ENCODE data around the gene ASAP2. TPM values are rescaled to one million over a fixed set of nuclear protein-coding genes. Genes with fewer than 3 reads are reported as not detected.
"Not testable (repeated sequence)": the region's sequence is repeated elsewhere in the genome, so short reads cannot be mapped to it uniquely, and the experiment has no call there.

ASAP2 gene
- total RNA-seq, 2 experiments from 2014 or later, result 0.08 to 0.23 TPM

GRCh38 chr2:9207641-9208311 is 1.2 kb downstream of the ASAP2 start:
- ChIA-PET CTCF (interaction anchor here (0.6 to 1.6 kb wide), 2 partner anchors 161 to 164 kb away, joined by 3 to 5 read pairs; no protein-coding TSS in a partner anchor), POLR2A (no interaction called here)

DNA sequence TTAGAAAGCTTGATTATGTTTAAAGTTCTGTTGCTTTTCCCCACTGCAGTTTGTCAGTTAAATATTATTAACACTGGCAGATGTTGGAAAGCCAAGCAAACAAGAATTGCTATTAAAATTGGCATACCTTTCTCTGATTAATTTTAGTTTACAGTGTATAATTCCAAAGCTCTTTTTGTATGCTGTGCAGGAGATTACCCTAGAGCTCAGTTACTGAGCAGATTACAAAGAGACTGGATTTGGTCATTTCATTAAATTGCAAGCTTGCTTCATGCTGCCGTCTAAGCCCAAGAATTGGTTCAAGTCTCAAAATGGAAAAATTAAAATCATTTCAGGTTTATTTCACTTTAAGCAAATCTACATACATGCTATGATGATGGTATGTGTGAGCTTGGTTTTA is 2.3 kb downstream of the ASAP2 start:
- POLR2A ChIA-PET, result no interaction called here
- CTCF ChIA-PET, result interaction anchor here (0.6 kb wide), 1 partner anchor 1524 kb away, joined by 3 read pairs; no protein-coding TSS in a partner anchor

DNA sequence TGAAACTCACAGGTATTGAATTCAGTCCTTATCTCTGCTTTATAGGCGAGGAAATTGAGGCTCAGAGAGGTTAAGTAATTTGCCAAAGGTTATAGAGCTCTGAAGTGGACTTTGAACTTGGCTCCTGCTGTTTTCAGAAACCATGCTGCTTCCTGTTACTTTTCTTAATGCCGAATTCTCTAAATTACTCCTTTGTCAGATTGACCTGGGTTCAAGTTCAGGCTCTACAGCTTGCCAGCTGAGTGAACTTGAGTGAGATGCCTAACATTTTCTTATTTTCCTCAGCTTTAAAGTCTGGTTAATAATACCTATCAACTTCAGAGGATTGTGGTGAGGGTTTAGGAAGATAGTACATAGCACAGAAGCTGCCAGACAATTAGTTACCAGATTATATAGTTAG is 3.4 kb downstream of the ASAP2 start:
- CTCF ChIA-PET, result no interaction called here
- POLR2A ChIA-PET, result no interaction called here

DNA sequence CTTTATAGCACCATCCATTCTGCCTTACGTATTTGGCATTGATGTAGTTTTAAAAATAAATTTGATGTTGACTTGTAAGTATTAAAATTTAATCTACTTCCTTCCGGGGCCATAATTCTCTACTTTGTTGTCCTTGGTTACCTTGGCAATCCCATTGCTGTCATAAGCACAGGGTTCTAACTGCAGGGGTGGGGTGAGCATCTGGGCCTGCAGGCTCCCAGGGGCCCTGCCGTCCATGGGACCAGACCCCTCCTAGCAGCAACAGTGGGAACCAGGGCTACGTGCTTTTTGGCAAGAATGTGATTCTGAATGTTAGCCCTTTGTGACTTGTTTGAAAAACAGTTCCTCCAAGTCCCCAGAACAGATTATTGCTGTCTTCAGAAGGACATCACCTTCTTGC is 4.9 kb downstream of the ASAP2 start:
- ChIA-PET POLR2A (no interaction called here), CTCF (no interaction called here)

DNA sequence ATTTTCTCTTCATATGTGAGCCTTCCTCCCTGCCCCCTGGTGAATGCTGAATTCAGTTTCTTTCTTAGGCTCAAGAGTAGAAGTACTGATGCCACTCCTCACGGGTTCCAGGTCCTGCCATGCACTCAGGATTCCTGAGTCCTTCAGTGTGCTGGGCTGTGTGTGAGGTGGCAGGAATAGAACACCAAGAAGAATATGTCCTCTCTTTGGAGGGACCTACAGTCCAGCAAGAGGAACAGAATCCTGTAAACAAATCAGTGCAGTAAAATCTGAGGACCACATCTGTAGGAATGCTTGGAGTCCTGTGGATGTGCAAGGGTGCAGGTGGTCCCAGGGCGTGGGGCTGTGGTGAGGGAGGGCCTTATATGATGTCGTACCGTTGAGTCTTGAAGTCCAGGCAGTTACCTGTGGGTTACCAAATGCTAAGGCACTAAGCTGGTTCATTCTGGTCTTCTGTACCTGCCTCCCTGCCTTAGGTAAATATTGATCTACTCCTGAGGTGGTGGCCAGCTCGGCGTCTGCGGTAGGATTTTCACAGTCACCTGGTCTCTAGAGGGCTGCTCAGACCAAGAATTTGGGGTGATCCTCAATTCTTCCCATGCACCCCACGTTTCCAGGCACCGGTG is 5.5 kb downstream of the ASAP2 start:
- ChIA-PET POLR2A (no interaction called here), CTCF (no interaction called here)

DNA sequence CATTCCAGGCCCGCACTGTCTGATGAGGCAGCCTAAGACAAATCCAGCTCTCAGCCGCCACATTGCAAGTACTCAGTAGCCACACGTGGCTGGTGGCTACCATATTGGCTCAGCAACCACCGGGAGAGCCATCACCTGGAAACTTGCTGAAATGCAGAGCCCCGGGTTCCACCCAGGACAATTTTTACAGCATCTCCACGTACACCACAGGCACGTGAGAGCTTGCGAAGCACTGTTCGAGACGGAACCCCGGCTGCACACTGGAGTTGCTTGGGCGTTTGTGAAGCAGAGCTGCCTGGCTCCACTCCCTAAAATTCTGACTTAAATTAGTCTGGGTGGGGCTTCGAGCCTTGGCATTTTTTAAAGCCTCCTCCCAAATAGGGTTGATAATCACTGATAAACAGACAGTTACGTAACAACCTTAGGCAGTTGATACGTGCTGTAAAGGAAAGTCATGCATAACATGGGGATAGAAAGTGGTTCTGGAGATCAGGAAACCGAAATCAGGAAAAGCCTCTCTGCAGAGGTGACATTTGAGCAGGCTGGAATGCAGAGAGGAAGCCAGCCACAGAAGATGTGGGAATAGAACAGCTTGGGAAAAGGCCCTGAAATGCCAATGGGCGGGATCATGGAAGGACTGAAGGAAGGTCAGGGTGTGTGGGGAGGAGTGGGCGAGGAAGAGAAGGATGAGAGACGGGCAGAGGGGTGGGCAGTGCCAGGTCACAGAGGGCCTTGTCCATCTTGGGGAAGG is 6.2 kb downstream of the ASAP2 start:
- CTCF ChIA-PET, result no interaction called here

DNA sequence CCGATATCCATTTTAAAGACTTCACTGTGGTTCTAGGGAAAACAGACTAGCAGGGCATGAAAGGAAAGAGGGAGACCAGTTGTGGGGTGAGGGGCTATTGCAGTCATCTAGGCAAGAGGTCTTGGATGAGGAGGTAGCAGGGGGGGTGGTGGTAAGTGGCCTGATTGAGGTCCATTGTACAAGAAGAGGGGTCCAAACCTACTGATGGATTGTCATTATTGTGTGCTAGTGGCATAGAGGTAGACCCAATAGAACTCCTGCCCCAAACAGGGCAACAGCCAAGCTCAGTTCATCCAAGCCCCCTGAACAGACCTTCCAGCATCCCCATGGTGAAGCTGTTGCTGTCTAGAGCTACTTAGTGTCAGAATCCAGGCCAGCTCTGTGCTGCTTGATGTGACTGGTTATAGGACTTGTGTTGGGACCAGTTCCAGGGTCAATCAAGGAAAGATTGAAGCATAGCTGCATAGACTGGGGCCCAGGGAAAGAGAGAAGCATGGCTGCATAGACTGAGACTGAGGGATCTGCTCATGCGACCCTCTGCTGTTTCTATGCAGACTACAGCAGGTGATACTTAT is 7.0 kb downstream of the ASAP2 start:
- CTCF ChIA-PET, result no interaction called here
- POLR2A ChIA-PET, result no interaction called here

More for the DNA sequence above, 6.2 kb downstream of the ASAP2 start:
- POLR2A ChIA-PET, result no interaction called here

DNA sequence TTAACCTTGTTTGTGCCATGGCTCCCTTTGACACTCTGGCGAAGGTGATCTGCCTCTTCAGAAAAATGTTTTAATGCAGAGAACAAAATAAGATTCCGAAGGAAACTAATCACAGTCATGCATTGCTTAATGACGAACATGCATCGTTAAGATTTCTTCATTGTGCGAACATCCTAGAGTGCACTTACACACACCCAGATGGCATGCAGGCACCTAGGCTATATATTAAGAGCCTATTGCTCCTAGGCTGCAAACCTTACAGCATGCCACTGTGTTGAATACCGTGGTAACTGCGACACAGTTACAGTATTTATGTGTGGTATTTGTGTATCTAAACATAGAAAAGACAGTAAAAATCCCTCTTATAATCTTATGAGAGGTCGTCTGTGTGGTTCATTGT is 8.3 kb downstream of the ASAP2 start:
- CTCF ChIA-PET, result no interaction called here

GRCh38 chr2:9215680-9216079 is 9.1 kb downstream of the ASAP2 start:
- ChIA-PET CTCF (no interaction called here), POLR2A (no interaction called here)

More for the DNA sequence above, 8.3 kb downstream of the ASAP2 start:
- POLR2A ChIA-PET, result no interaction called here

GRCh38 chr2:9216143-9216542 is 9.5 kb downstream of the ASAP2 start:
- POLR2A ChIA-PET, CTCF ChIA-PET: not testable (repeated sequence)

DNA sequence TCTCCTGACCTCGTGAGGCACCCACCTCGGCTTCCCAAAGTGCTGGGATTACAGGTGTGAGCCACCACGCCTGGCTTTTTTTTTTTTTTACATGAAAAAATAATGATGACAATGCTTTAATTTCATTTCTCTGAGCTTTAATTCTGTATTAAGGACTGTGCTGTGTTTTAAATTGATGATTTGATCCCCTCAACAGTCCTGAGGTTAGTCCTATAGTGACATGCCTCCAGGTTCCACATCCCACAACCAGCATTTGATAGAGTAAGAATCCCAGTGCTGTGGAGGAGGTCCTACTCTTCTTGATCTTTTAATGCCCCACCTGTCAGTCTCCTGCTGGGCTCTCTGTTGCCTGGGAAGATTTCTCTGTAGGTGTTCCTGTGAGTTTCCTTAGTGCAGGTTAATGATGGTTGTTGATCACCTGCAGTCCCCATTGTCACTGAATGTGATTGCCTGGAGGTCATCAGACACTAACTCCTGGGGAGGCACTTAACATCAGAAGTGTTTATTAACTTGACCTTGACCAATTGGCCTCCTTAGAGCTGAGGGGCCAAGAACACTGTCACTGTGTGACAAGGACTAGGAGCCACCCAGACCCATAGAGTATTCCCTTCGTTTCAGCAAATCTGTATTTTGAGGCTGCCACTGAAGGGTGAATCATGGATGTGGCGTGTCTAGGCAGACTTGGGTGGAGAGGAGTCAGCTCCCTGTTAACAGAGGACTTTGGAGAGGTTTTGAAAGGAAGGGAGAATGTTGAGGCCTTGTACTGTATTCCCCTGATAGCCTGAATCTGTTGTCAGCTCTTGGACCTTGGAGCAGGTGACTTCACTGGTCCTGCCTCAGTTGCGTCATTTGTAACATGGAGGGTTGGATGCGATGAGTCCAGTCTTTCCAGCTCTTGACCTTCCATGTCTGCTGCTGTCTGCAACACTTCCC is 11.5 kb downstream of the ASAP2 start:
- POLR2A ChIA-PET, result no interaction called here
- CTCF ChIA-PET, result no interaction called here

DNA sequence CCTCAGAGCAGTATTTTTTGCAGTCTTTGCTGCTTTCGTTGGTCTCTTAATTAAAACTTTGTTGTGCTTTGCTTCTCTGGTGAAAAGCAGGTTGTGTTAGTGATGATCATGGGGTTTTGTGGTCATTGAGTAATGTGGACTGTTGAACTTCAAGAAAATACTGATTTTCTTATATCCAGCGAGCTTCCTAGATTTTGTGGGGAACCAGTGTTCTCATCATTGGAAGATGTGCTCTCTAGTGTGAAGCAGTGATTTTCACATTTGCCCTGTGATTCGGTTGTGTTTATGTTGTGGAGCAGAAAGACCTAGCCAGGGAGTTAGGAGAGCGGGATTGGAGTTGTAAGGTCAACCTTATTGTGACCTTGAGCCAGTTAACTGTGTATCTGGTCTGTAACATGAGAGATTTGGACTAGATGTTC is 12.4 kb downstream of the ASAP2 start:
- ChIA-PET CTCF (no interaction called here), POLR2A (no interaction called here)

DNA sequence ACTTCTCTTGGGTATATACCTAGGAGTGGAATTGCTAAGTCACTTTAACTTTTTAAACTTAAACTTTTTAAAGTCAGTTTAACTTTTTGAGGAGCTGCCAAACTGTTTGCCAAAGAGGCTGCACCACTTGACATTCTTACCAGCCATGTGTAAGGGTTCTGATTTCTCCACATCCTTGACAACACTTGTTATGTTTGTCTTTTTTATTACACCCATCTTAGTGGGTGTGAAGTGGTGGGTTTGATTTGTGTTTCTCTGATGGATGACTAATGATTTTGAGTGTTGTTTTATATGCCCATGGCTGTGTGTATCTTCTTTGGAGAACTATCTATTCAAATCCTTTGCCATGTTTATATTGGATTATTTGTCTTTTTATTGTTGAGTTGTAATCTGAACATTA is 13.6 kb downstream of the ASAP2 start:
- ChIA-PET CTCF (no interaction called here), POLR2A (no interaction called here)

DNA sequence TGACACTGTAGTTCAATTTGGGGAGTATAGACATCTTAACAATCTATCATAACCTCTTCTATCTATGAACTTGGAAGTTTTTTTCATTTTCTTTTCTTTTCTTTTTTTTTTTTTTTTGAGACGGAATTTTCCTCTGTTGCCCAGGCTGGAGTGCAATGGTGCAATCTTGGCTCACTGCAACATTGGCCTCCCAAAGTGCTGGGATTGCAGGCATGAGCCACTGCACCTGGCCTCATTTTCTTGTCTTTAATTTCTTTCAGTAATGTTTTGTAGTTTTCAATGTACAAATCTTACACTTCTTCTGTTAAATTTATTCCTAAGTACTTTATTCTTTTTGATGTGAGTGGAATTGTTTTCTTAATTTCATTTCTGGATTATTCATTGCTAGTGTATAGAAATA is 14.6 kb downstream of the ASAP2 start:
- CTCF ChIA-PET, result no interaction called here
- POLR2A ChIA-PET, result no interaction called here

- CTCF ChIA-PET, result no interaction called here
- POLR2A ChIA-PET, result no interaction called here
These were observed 15.8 kb downstream of the ASAP2 start for GRCh38 chr2:9222239-9222892.

DNA sequence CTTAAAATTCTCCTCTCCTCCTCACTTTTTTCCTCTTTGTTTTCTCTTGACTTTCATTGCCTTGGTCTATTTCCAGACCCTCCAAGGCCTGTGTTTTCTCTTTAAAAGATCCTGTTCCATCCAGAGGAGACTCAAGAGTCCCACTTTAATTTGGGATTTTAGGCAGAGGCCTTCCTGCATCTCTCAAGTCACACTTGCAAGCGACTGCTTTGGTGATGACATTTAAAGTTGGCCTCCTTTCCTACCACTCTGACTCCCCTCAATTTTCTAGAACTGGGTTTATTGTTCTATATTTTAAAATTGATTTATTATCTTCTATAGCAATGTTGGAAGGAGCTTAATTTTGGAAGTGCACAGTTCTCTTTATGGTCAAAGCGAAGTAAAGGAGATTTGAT is 16.3 kb downstream of the ASAP2 start:
- CTCF ChIA-PET, result no interaction called here

DNA sequence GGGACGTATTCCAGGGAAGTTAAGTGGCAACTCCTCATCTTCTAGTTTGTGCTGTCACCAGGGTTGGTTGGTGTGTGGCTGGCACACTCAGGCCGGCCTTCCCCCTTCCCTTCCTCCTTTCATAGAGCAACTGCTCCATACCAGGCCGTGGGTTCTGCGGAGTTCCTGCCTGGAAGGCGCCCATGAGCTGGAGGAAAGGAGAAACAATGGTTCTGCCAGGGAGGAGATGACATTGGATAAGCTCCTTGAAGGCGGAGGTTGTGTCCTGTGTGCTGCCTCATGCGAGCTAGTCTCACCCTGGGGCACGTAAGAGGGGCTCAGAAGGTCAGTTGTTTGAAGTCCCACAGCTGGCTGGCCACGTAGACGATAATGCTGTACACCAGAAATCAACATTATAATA is 19.2 kb downstream of the ASAP2 start:
- POLR2A ChIA-PET, result no interaction called here
- CTCF ChIA-PET, result interaction anchor here (1.3 kb wide), 1 partner anchor 21 kb away, joined by 4 read pairs; no protein-coding TSS in a partner anchor

More for the DNA sequence above, 16.3 kb downstream of the ASAP2 start:
- POLR2A ChIA-PET, result no interaction called here

- ChIA-PET CTCF (interaction anchor here (1.3 kb wide), 1 partner anchor 20 kb away, joined by 4 read pairs; no protein-coding TSS in a partner anchor), POLR2A (no interaction called here)
These were observed 20.1 kb downstream of the ASAP2 start for GRCh38 chr2:9226458-9227380.

Data from activated CD8-positive, alpha-beta memory T cell treated with anti-CD3 and anti-CD28 coated beads for 36 hours (primary cell).